ENCODE data around the gene MAP3K5.

DNA sequence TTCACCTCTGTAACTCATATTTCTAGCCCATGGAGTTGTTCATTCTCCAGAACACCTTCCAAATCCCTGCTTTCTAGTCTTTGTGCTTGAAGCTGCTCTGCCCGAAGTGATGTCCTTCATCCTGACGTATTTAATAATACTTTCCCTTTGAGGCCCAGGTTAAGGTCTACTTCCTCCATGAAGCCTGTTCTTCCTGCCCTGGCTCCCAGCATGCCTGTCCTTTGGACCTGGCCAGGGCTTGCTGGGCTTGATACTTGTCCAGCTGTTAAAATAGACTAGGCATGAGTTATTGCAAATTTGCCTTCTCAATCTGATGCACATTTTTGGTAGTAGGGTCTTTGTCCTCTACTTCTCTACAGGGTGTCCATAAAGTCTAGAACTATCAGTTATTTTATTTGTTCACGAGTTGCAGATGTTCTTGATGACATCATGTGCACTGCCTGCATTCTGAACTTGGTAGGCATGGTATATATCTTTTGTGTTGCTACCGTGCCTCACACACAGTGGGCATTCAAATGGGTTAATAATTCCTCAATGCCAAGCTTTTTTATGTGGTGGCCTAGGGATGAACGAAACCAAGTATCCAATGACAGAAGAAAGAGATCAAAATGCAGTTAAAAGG lies 239.0 kb downstream of the MAP3K5 start:
- TF ChIP-seq, protein P1, sequence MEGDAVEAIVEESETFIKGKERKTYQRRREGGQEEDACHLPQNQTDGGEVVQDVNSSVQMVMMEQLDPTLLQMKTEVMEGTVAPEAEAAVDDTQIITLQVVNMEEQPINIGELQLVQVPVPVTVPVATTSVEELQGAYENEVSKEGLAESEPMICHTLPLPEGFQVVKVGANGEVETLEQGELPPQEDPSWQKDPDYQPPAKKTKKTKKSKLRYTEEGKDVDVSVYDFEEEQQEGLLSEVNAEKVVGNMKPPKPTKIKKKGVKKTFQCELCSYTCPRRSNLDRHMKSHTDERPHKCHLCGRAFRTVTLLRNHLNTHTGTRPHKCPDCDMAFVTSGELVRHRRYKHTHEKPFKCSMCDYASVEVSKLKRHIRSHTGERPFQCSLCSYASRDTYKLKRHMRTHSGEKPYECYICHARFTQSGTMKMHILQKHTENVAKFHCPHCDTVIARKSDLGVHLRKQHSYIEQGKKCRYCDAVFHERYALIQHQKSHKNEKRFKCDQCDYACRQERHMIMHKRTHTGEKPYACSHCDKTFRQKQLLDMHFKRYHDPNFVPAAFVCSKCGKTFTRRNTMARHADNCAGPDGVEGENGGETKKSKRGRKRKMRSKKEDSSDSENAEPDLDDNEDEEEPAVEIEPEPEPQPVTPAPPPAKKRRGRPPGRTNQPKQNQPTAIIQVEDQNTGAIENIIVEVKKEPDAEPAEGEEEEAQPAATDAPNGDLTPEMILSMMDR (IDR thresholded peaks at IDR 0.05): no peak
- TF ChIP-seq POLR2AphosphoS5 (IDR thresholded peaks at IDR 0.05) (no peak), POLR2A (IDR thresholded peaks at IDR 0.05) (no peak), EP300 (IDR thresholded peaks at IDR 0.05) (no peak)

Data from suprapubic skin (tissue), 4 donors.